IPS-NIHi11 (cell line): ENCODE measurements around the gene ANGPTL4.

Experiments
- DNase-seq: peaks from one replicate; pipeline ENCODE4 v3.0.0; 2012; ENCODE audit warnings: mixed read lengths, low spot score

Gene ANGPTL4

GRCh38 chr19:8413629-8413995 lies 49.7 kb downstream of the ANGPTL4 start:
- DNase-seq: no peak

GRCh38 chr19:8416796-8417195 lies 52.8 kb downstream of the ANGPTL4 start:
- DNase-seq: no peak

- DNase-seq: no peak
These were observed 57.8 kb downstream of the ANGPTL4 start for GRCh38 chr19:8421484-8422461.

GRCh38 chr19:8423817-8424223 lies 59.9 kb downstream of the ANGPTL4 start:
- DNase-seq: peak; percentile 63
